HG03097 (cell line): ENCODE measurements around the gene TREH.
"Not testable (repeated sequence)": the region's sequence is repeated elsewhere in the genome, so short reads cannot be mapped to it uniquely, and the experiment has no call there.

Experiments
- ATAC-seq: cut with Tn5 transposase; IDR thresholded peaks from one replicate; pipeline ENCODE4 v1.9.1; 2021; ENCODE audit not compliant: unreplicated experiment, low FRiP score

Gene TREH

GRCh38 chr11:118618115-118618990 is 61.1 kb downstream of the TREH start:
- ATAC-seq = no peak

GRCh38 chr11:118615976-118616371 is 63.5 kb downstream of the TREH start:
- no peak for ATAC-seq

GRCh38 chr11:118615282-118615975 is 64.0 kb downstream of the TREH start:
- no peak for ATAC-seq

- no peak for ATAC-seq
Measured at GRCh38 chr11:118614511-118614910, 64.9 kb downstream of the TREH start.

- no peak for ATAC-seq
Measured at GRCh38 chr11:118612378-118612777, 67.1 kb downstream of the TREH start.

- not testable (repeated sequence) for ATAC-seq
Measured at GRCh38 chr11:118611433-118611795, 68.0 kb downstream of the TREH start.

- ATAC-seq = no peak
Measured at GRCh38 chr11:118610773-118611432, 68.5 kb downstream of the TREH start.

GRCh38 chr11:118610225-118610772 is 69.2 kb downstream of the TREH start:
- no peak for ATAC-seq

- no peak for ATAC-seq
Measured at GRCh38 chr11:118609380-118610224, 69.8 kb downstream of the TREH start.

- no peak for ATAC-seq
Measured at GRCh38 chr11:118608360-118609227, 70.9 kb downstream of the TREH start.

GRCh38 chr11:118607401-118608359 is 71.8 kb downstream of the TREH start, which contains the start of gene PHLDB1:
Gene PHLDB1, plus strand, starts transcription at chr11:118607615. Its CDS starts 6,222 bp downstream, at chr11:118613837.
- ATAC-seq = no peak
